HepG2 (cell line): ENCODE results near the gene GAPDH. TPM values are rescaled to one million over a fixed set of nuclear protein-coding genes. Genes with fewer than 3 reads are reported as not detected.

Source experiments
- ATAC-seq: fragments of 200-7000 bp; cut with Tn5 transposase; 3 replicates; pipeline ENCODE4 v1.9.1; 2020; ENCODE audit warnings: mild to moderate bottlenecking, moderate library complexity
- BruUV-seq: library from RNA; stranded (reverse); fragments of 400-500 nt; replicated peaks from 2 replicates; lab custom pipeline; 2021; lab: Mats Ljungman, UMichigan
- CTCF ChIA-PET: fragments of 300-600 bp; formaldehyde crosslinking; extraction: SDS; loops from one replicate; lab custom pipeline; 2021; ENCODE audit warnings: low total read pairs, inconsistent platforms, low intra/inter-chr PET ratio; lab: Yijun Ruan, JAX
- POLR2A ChIA-PET: fragments of 350-600 bp; sonication (Branson Sonifier 250); formaldehyde crosslinking; loops from one replicate; lab custom pipeline; 2020; ENCODE audit warnings: antibody characterized with exemption, inconsistent platforms; lab: Yijun Ruan, JAX
- DNase-seq: peaks from one replicate; pipeline ENCODE4 v3.0.0-alpha.2; 2015; ENCODE audit warnings: low spot score
- FAIRE-seq: peaks from 3 replicates; lab custom pipeline; 2011; peaks lifted over from hg19 to GRCh38; lab: Jason Lieb, UNC
- H2AFZ ChIP-seq: one replicate; pipeline ENCODE4 v1.6.1; 2011; ENCODE audit warnings: low read length, inconsistent platforms
- H3K27ac ChIP-seq: fragments of 300-600 bp; 3 replicates; pipeline ENCODE4 v1.8.0; 2011; ENCODE audit warnings: mixed run types, mild to moderate bottlenecking, mixed read lengths, low read length, inconsistent platforms; ENCODE audit not compliant: insufficient read depth; ENCODE audit errors: extremely low read length
- H3K27me3 ChIP-seq, 2 experiments: fragments of 200-600 bp in 1 of 2; 2 replicates in 1 of 2; 3 replicates in 1 of 2; pipeline versions ENCODE4 v1.6.0 to v1.8.0; 2011; ENCODE audit warnings: low read length in 2 of 2, mild to moderate bottlenecking in 2 of 2, moderate library complexity in 2 of 2, inconsistent platforms in 1 of 2; ENCODE audit not compliant: insufficient read depth in 2 of 2, control insufficient read depth in 1 of 2
- H3K36me3 ChIP-seq, 2 experiments: fragments of 200-600 bp in 1 of 2; replicated peaks in 1 of 2; 2 replicates in 1 of 2; 3 replicates in 1 of 2; pipeline versions ENCODE4 v1.5.1 to v1.8.0; 2011; ENCODE audit warnings: low read length in 2 of 2, inconsistent platforms in 1 of 2; ENCODE audit not compliant: insufficient read depth in 2 of 2, control insufficient read depth in 1 of 2
- H3K4me1 ChIP-seq: 2 replicates; pipeline ENCODE4 v1.5.1; 2012; ENCODE audit warnings: low read length, inconsistent platforms; ENCODE audit not compliant: insufficient read depth
- H3K4me2 ChIP-seq: 2 replicates; pipeline ENCODE4 v1.6.0; 2011; ENCODE audit warnings: low read depth, low read length, inconsistent platforms
- H3K4me3 ChIP-seq, 3 experiments: fragments of 200-600 bp in 1 of 3; sonication (generic), shearing (Covaris generic) in 1 of 3; replicated peaks in 1 of 3; 2 replicates each; pipeline ENCODE4 v1.5.1; 2011 to 2016; ENCODE audit warnings: low read length in 3 of 3, inconsistent platforms in 2 of 3, low read depth in 2 of 3, mild to moderate bottlenecking in 2 of 3, control low read depth in 1 of 3, mixed read lengths in 1 of 3; ENCODE audit not compliant: insufficient read depth in 1 of 3
- H3K79me2 ChIP-seq: one replicate; pipeline ENCODE4 v1.6.1; 2011; ENCODE audit warnings: low read length, inconsistent platforms; ENCODE audit not compliant: insufficient read depth
- H3K9ac ChIP-seq: 2 replicates; pipeline ENCODE4 v1.6.0; 2011; ENCODE audit warnings: mild to moderate bottlenecking, low read depth, low read length, inconsistent platforms; ENCODE audit not compliant: insufficient read depth
- H3K9me3 ChIP-seq: 2 replicates; pipeline ENCODE4 v1.5.1; 2012; ENCODE audit warnings: mild to moderate bottlenecking, low read length
- H4K20me1 ChIP-seq: 2 replicates; pipeline ENCODE4 v1.6.0; 2011; ENCODE audit warnings: inconsistent platforms, mild to moderate bottlenecking, low read length, moderate library complexity; ENCODE audit not compliant: insufficient read depth
- SRSF9 ChIP-seq: fragments of 200-400 bp; formaldehyde crosslinking; IDR thresholded peaks from 2 replicates; pipeline ENCODE4 v1.6.1; 2018; ENCODE audit warnings: borderline replicate concordance, mild to moderate bottlenecking, low read depth, low read length; ENCODE audit not compliant: insufficient read depth, poor library complexity, severe bottlenecking
- WIZ ChIP-seq: sonication (generic); formaldehyde crosslinking; IDR thresholded peaks from 2 replicates; pipeline ENCODE4 v1.5.1; 2020; ENCODE audit warnings: mild to moderate bottlenecking, missing genetic modification reagents
- ZNF253 ChIP-seq: sonication (generic); formaldehyde crosslinking; IDR thresholded peaks from 2 replicates; pipeline ENCODE4 v1.8.0; 2022; ENCODE audit warnings: mild to moderate bottlenecking, missing genetic modification reagents, borderline replicate concordance
- ZNF441 ChIP-seq: sonication (generic); formaldehyde crosslinking; IDR thresholded peaks from 2 replicates; pipeline ENCODE4 v1.7.0; 2021; ENCODE audit warnings: missing genetic modification reagents, borderline replicate concordance
- ZNF501 ChIP-seq: sonication (generic); formaldehyde crosslinking; IDR thresholded peaks from 2 replicates; pipeline ENCODE4 v1.5.1; 2020; ENCODE audit warnings: mild to moderate bottlenecking, moderate library complexity, missing genetic modification reagents
- ZNF510 ChIP-seq: sonication (generic); formaldehyde crosslinking; IDR thresholded peaks from 2 replicates; pipeline ENCODE4 v1.4.0; 2020; ENCODE audit warnings: low read depth, mild to moderate bottlenecking, missing genetic modification reagents
- ZNF652 ChIP-seq: IDR thresholded peaks from 2 replicates; pipeline ENCODE4 v1.6.1; 2016; ENCODE audit warnings: low read depth, borderline replicate concordance
- ZNF883 ChIP-seq: sonication (generic); formaldehyde crosslinking; IDR thresholded peaks from 2 replicates; pipeline ENCODE4 v1.5.1; 2020; ENCODE audit warnings: mild to moderate bottlenecking, missing genetic modification reagents; ENCODE audit errors: not compliant biosample characterization
- WGBS: methylation state at CpG from one replicate; pipeline ENCODE4 v1.1.6; 2017; ENCODE audit warnings: low lambda C conversion rate; 5-methylcytosine and 5-hydroxymethylcytosine counted together
- in situ Hi-C: cut with HindIII; loops from 2 replicates; pipeline ENCODE4 v1.10.0; 2017; ENCODE audit warnings: low pct_unique_long_range_greater_than_20kb; ENCODE audit not compliant: extremely low pct_ligation_motif_present
- intact Hi-C: fragments of 100-400 bp; cut with micrococcal nuclease; formaldehyde crosslinking; loops from one replicate; pipeline ENCODE4 v1.10.0; 2022; ENCODE audit not compliant: unreplicated experiment
- polyA plus RNA-seq, 8 experiments: library from polyadenylated mRNA; depleted of rRNA in 3 of 8; stranded (reverse) in 7 of 8; unstranded in 1 of 8; fragments of >200 nt; fragmentation: Illumina TruSeq in 4 of 8; extraction: Trizol in 4 of 8; gene quantifications; 2 replicates each; pipeline versions ENCODE4 v1.2.1 to v1.2.3, GENCODE V29; 2011 to 2016; ENCODE audit warnings: low read depth in 4 of 8, missing spikeins in 1 of 8, mixed read lengths in 1 of 8; ENCODE audit not compliant: insufficient read depth in 1 of 8
- total RNA-seq, 5 experiments: library from RNA; depleted of rRNA; stranded (reverse); fragments of >200 nt; fragmentation: Illumina TruSeq; extraction: Trizol; gene quantifications; 2 replicates each; pipeline ENCODE4 v1.2.3, GENCODE V29; 2016; ENCODE audit warnings: low read depth in 1 of 5
- TF ChIP-seq, protein P1 (sequence below): sonication (generic); formaldehyde crosslinking; IDR thresholded peaks from 2 replicates; pipeline ENCODE4 v1.4.0; 2020; ENCODE audit warnings: mild to moderate bottlenecking, missing genetic modification reagents
- TF ChIP-seq, protein P2 (sequence below): sonication (generic); formaldehyde crosslinking; IDR thresholded peaks from 2 replicates; pipeline ENCODE4 v1.5.0; 2020; ENCODE audit warnings: mild to moderate bottlenecking, missing genetic modification reagents, moderate library complexity

GAPDH gene
- total and polyA plus RNA-seq, 2 of the 13 experiments (the other 11 are each of a cell fraction or from before 2014, with no cell fraction given) = 3,038 to 12,722 TPM

DNA sequence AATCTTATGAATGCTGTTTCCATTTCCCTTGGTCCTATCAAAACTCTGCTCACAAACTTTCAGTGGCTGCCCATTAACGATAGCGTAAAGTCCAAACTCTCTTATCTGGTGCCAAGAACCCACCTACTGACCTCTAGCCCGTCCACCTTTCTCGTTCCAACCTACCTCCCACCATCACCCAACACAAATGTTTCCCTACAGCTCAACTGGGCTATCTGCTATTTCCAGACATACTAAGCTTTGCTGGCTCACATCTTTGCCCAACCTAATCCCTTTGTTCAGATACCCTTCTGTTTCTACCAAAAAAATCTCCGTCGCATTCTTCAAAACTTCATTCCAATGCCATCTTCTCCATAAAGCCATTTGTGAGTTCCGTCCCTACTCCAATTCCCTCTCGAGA, 41.3 kb downstream of the GAPDH start (continued):
- TF ChIP-seq, protein P1, sequence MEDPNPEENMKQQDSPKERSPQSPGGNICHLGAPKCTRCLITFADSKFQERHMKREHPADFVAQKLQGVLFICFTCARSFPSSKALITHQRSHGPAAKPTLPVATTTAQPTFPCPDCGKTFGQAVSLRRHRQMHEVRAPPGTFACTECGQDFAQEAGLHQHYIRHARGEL (CRISPR knock-in tag) = no peak
- TF ChIP-seq ZNF501 (CRISPR knock-in tag) (no peak), ZNF510 (CRISPR knock-in tag) (no peak), SRSF9 (no peak), WIZ (CRISPR knock-in tag) (no peak), ZNF883 (CRISPR knock-in tag) (no peak)

DNA sequence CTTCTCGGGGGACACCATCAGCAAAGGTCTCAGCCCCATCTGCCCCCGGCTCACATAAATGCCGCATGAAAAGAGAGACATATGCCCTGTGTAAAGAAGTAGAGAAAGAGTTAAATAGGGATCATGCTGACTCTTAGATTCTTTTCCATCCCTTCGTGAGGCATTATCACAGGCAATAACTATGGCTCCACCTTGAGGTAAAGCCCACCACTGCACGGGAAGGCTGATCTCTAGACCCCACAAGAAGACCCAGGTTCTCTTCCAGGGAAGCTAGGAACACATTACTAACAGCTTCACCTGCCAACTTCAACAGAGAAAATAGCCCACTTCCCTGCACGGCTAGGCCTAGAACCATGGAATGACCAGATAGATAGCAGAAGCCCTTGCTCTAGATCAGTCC, 47.9 kb downstream of the GAPDH start:
- no peak for DNase-seq
- ChIA-PET POLR2A (no interaction called here), CTCF (no interaction called here)
- 90% methylated on average over 6 of the region's 6 CpGs for WGBS
- peak; percentile 68 for ATAC-seq
- Histone ChIP-seq H3K79me2 (no peaks in the 10 kb centered on the region), H3K27ac (no peak overlapping the region), H3K4me2 (no peak overlapping the region), H3K9me3 (no peaks in the 10 kb centered on the region), H3K36me3 (peaks cover 41 to 70% of the 10 kb centered on the region in 2 experiments), H3K4me3 (no peak overlapping the region), H3K9ac (no peak overlapping the region), H3K27me3 (no peaks in the 10 kb centered on the region; a peak in 1 of 5 replicates), H4K20me1 (no peaks in the 10 kb centered on the region), H3K4me1 (no peaks in the 10 kb centered on the region; the same call in 1 of the 2 replicates), H2AFZ (no peak overlapping the region)
- intact Hi-C loops = no loop called here
- no TSS peak for BruUV-seq
- TF ChIP-seq ZNF652 (CRISPR knock-in tag) = peak; percentile 43; the same call in 1 of the 2 replicates
- no peak for TF ChIP-seq ZNF441
- no peak for TF ChIP-seq ZNF253 (CRISPR knock-in tag)
- TF ChIP-seq, protein P2, sequence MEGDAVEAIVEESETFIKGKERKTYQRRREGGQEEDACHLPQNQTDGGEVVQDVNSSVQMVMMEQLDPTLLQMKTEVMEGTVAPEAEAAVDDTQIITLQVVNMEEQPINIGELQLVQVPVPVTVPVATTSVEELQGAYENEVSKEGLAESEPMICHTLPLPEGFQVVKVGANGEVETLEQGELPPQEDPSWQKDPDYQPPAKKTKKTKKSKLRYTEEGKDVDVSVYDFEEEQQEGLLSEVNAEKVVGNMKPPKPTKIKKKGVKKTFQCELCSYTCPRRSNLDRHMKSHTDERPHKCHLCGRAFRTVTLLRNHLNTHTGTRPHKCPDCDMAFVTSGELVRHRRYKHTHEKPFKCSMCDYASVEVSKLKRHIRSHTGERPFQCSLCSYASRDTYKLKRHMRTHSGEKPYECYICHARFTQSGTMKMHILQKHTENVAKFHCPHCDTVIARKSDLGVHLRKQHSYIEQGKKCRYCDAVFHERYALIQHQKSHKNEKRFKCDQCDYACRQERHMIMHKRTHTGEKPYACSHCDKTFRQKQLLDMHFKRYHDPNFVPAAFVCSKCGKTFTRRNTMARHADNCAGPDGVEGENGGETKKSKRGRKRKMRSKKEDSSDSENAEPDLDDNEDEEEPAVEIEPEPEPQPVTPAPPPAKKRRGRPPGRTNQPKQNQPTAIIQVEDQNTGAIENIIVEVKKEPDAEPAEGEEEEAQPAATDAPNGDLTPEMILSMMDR (CRISPR knock-in tag) = peak; percentile 35
- FAIRE-seq = no peak
- in situ Hi-C loops = no loop called here
